IPS-11a (cell line): Measurements from ENCODE around the gene MTFR2.

Source experiments
- H3K4me3 ChIP-seq: one replicate; pipeline ENCODE4 v1.5.1; 2013; ENCODE audit warnings: low read depth, low read length, control low read depth

The MTFR2 gene

GRCh38 chr6:136249811-136250685, at the start of gene MTFR2:
TSS of gene MTFR2 (minus strand) at chr6:136250311. CDS start at chr6:136249099, 1,212 bp downstream.
- H3K4me3 ChIP-seq, result peak within 1 kb of the TSS; percentile 87

GRCh38 chr6:136294621-136295020, 44.5 kb upstream of the MTFR2 start:
- no peak overlapping the region for H3K4me3 ChIP-seq

GRCh38 chr6:136290410-136291010, 40.4 kb upstream of the MTFR2 start:
- peak overlapping the region; percentile 99 for H3K4me3 ChIP-seq

GRCh38 chr6:136289579-136290409, 39.7 kb upstream of the MTFR2 start, which contains the start of gene BCLAF1:
TSS of gene BCLAF1 (minus strand) at chr6:136289846. CDS start at chr6:136279866, 9,980 bp downstream.
- peak within 1 kb of the TSS; percentile 99 for H3K4me3 ChIP-seq

GRCh38 chr6:136289327-136289578, 39.1 kb upstream of the MTFR2 start:
- H3K4me3 ChIP-seq, result peak overlapping the region; percentile 99

- peak overlapping the region; percentile 99 for H3K4me3 ChIP-seq
Observed at GRCh38 chr6:136288566-136289326, 38.6 kb upstream of the MTFR2 start.

GRCh38 chr6:136284909-136285308, 34.8 kb upstream of the MTFR2 start:
- no peak overlapping the region for H3K4me3 ChIP-seq

- no peak overlapping the region for H3K4me3 ChIP-seq
Observed at GRCh38 chr6:136282906-136283305, 32.8 kb upstream of the MTFR2 start.

- H3K4me3 ChIP-seq, result no peak overlapping the region
Observed at GRCh38 chr6:136280032-136280609, 30.0 kb upstream of the MTFR2 start.

GRCh38 chr6:136274062-136274461, 24.0 kb upstream of the MTFR2 start:
- no peak overlapping the region for H3K4me3 ChIP-seq

- no peak overlapping the region for H3K4me3 ChIP-seq
Observed at GRCh38 chr6:136265101-136265500, 15.0 kb upstream of the MTFR2 start.

GRCh38 chr6:136262940-136263339, 12.8 kb upstream of the MTFR2 start:
- no peak overlapping the region for H3K4me3 ChIP-seq

- H3K4me3 ChIP-seq, result no peak overlapping the region
Observed at GRCh38 chr6:136254851-136255466, 4.8 kb upstream of the MTFR2 start.

- no peak overlapping the region for H3K4me3 ChIP-seq
Observed at GRCh38 chr6:136253734-136254133, 3.6 kb upstream of the MTFR2 start.

- H3K4me3 ChIP-seq, result no peak overlapping the region
Observed at GRCh38 chr6:136252441-136252840, 2.3 kb upstream of the MTFR2 start.

- H3K4me3 ChIP-seq, result no peak overlapping the region
Observed at GRCh38 chr6:136251394-136251793, 1.3 kb upstream of the MTFR2 start.

GRCh38 chr6:136250686-136251008, 536 bp upstream of the MTFR2 start:
- peak overlapping the region; percentile 87 for H3K4me3 ChIP-seq

GRCh38 chr6:136249336-136249735, 775 bp downstream of the MTFR2 start:
- peak overlapping the region; percentile 87 for H3K4me3 ChIP-seq

- no peak overlapping the region for H3K4me3 ChIP-seq
Observed at GRCh38 chr6:136244061-136244616, 6.0 kb downstream of the MTFR2 start.
